Tibial nerve (tissue), 4 donors: ENCODE results near the gene CRTC3. TPM values are rescaled to one million over a fixed set of nuclear protein-coding genes. Genes with fewer than 3 reads are reported as not detected.

Source experiments
- DNase-seq, 2 donors: peaks; one replicate each; pipeline ENCODE4 v3.0.0-alpha.2; 2019; ENCODE audit warnings: low spot score in 2 of 2
- H3K27ac ChIP-seq, 4 donors: fragments of 200-600 bp; sonication (generic) in 3 of 4; one replicate each; pipeline ENCODE4 v1.5.1; 2017 to 2019; ENCODE audit warnings: mild to moderate bottlenecking in 1 of 4
- H3K27me3 ChIP-seq, 2 donors: fragments of 200-600 bp; sonication (generic) in 1 of 2; one replicate each; pipeline versions ENCODE4 v1.5.1 to v1.6.0; 2017 to 2019
- H3K36me3 ChIP-seq, 3 donors: fragments of 200-600 bp; sonication (generic); one replicate each; pipeline ENCODE4 v1.5.1; 2018 to 2019
- H3K4me1 ChIP-seq, 4 donors: fragments of 200-600 bp; sonication (generic) in 3 of 4; one replicate each; pipeline ENCODE4 v1.5.1; 2017 to 2019
- H3K4me3 ChIP-seq, 4 donors: fragments of 200-600 bp; sonication (generic) in 3 of 4; one replicate each; pipeline ENCODE4 v1.5.1; 2017 to 2019; ENCODE audit warnings: mild to moderate bottlenecking in 1 of 4, moderate library complexity in 1 of 4
- H3K9me3 ChIP-seq, 4 donors: fragments of 200-600 bp; sonication (generic) in 3 of 4; one replicate each; pipeline ENCODE4 v1.5.1; 2017 to 2019
- EP300 ChIP-seq, 2 donors: sonication (generic); formaldehyde crosslinking; IDR thresholded peaks; one replicate each; pipeline ENCODE4 v1.6.1; 2017; ENCODE audit warnings: antibody characterized with exemption in 2 of 2, mild to moderate bottlenecking in 1 of 2
- POLR2A ChIP-seq, 2 donors: fragments of 450-650 bp; IDR thresholded peaks; one replicate each; pipeline ENCODE4 v1.6.1; 2017; ENCODE audit warnings: antibody characterized with exemption in 2 of 2, mild to moderate bottlenecking in 2 of 2, moderate library complexity in 2 of 2
- WGBS, 2 donors: methylation state at CpG; one replicate each; pipeline ENCODE4 v1.1.5; 2018; 5-methylcytosine and 5-hydroxymethylcytosine counted together
- total RNA-seq, 4 donors: library from RNA; depleted of rRNA; stranded (reverse); fragments of >200 nt; gene quantifications; one replicate each; pipeline ENCODE4 v1.1.0, GENCODE V29; 2016
- TF ChIP-seq, protein P1 (sequence below), 5 experiments: fragments of 200-600 bp in 3 of 5; fragments of 450-650 bp in 2 of 5; sonication (generic) in 3 of 5; IDR thresholded peaks; one replicate each; pipeline ENCODE4 v1.5.1; 2016 to 2019; ENCODE audit warnings: antibody characterized with exemption in 5 of 5, mild to moderate bottlenecking in 3 of 5, moderate library complexity in 2 of 5

CRTC3 gene
- total RNA-seq, 4 donors from 2014 or later, result 52.7 to 63.7 (median 60.6) TPM

DNA sequence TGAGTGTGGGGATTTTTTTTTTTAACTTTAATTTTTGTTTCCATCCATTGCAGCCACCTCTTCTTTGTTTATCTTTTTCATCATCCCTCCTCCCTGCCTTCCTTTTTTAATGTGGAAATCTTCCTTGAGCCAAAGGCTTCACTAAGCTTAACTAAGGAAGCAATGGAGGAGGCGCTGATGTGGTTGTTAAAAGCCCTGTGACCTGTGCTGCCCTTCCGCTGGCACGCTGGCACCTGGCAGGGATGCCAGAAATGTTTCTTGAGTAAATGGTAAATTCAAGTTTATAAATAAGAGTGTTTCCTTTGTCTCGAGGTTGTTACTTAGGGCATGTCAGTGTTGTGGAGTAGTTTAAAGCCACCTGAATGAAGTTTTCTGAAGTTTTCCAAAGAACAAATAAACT lies 69.4 kb downstream of the CRTC3 start:
- Histone ChIP-seq H3K9me3 (no peaks in the 10 kb centered on the region), H3K4me1 (peaks cover 0 to 55% (median 32%) of the 10 kb centered on the region in 4 donors), H3K36me3 (peaks cover 0 to 31% (median 0%) of the 10 kb centered on the region in 3 donors), H3K27ac (peak overlapping the region in 3 of 4 donors; percentile 68 to 85 (median 84)), H3K4me3 (no peak overlapping the region), H3K27me3 (no peaks in the 10 kb centered on the region)
- no peak for DNase-seq
- TF ChIP-seq, protein P1, sequence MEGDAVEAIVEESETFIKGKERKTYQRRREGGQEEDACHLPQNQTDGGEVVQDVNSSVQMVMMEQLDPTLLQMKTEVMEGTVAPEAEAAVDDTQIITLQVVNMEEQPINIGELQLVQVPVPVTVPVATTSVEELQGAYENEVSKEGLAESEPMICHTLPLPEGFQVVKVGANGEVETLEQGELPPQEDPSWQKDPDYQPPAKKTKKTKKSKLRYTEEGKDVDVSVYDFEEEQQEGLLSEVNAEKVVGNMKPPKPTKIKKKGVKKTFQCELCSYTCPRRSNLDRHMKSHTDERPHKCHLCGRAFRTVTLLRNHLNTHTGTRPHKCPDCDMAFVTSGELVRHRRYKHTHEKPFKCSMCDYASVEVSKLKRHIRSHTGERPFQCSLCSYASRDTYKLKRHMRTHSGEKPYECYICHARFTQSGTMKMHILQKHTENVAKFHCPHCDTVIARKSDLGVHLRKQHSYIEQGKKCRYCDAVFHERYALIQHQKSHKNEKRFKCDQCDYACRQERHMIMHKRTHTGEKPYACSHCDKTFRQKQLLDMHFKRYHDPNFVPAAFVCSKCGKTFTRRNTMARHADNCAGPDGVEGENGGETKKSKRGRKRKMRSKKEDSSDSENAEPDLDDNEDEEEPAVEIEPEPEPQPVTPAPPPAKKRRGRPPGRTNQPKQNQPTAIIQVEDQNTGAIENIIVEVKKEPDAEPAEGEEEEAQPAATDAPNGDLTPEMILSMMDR (IDR thresholded peaks at IDR 0.05), result no peak
- no peak for TF ChIP-seq POLR2A (IDR thresholded peaks at IDR 0.05)
- TF ChIP-seq EP300 (IDR thresholded peaks at IDR 0.05), result no peak
- WGBS, 2 donors, result 77 to 78% methylated on average over 4 of the region's 4 CpGs

- Histone ChIP-seq H3K9me3 (no peaks in the 10 kb centered on the region), H3K27ac (peak overlapping the region in 1 of 4 donors; percentile 84), H3K4me3 (no peak overlapping the region), H3K27me3 (no peaks in the 10 kb centered on the region), H3K4me1 (peaks cover 0 to 50% (median 29%) of the 10 kb centered on the region in 4 donors), H3K36me3 (peaks cover 0 to 31% (median 0%) of the 10 kb centered on the region in 3 donors)
- DNase-seq, result no peak
- WGBS, 2 donors, result 86 to 88% methylated on average over 6 of the region's 6 CpGs
- no peak for TF ChIP-seq POLR2A (IDR thresholded peaks at IDR 0.05)
- TF ChIP-seq EP300 (IDR thresholded peaks at IDR 0.05), result no peak
- TF ChIP-seq, protein P1 (IDR thresholded peaks at IDR 0.05), result no peak
Observed at GRCh38 chr15:90599644-90600043, 69.9 kb downstream of the CRTC3 start.

DNA sequence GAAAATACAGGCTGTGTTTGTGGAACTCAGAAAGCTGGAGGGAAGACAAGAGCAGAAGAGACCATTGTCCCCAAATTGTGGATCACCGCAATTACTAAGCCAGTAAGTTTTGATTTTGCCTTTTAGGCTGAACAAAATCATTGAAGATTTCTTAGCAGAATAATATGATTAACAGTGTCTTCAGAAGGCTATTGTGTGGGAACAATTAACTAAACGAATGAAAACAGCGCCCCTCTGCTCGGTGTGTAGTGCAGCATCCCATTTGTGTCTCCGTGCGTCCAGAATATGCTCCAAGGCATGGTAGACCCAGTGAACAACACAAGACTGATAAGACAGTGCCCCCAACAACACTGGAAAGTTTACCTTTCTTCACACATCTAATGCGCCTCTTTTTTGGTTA lies 71.2 kb downstream of the CRTC3 start:
- Histone ChIP-seq H3K4me3 (no peak overlapping the region), H3K9me3 (no peaks in the 10 kb centered on the region), H3K27me3 (no peaks in the 10 kb centered on the region), H3K27ac (peak overlapping the region in 1 of 4 donors; percentile 84), H3K4me1 (peaks cover 0 to 37% (median 22%) of the 10 kb centered on the region in 4 donors), H3K36me3 (peaks cover 0 to 41% (median 0%) of the 10 kb centered on the region in 3 donors)
- no peak for DNase-seq
- TF ChIP-seq EP300 (IDR thresholded peaks at IDR 0.05) (no peak), POLR2A (IDR thresholded peaks at IDR 0.05) (no peak)
- TF ChIP-seq, protein P1 (IDR thresholded peaks at IDR 0.05), result no peak
- 82 to 89% methylated on average over 7 of the region's 7 CpGs for WGBS, 2 donors

- H3K9me3 ChIP-seq, result no peaks in the 10 kb centered on the region
- H3K27ac ChIP-seq, result no peak overlapping the region
- no peaks in the 10 kb centered on the region for H3K27me3 ChIP-seq
- no peak overlapping the region for H3K4me3 ChIP-seq
- 88 to 91% methylated on average over 4 of the region's 4 CpGs for WGBS, 2 donors
- peaks cover 0 to 11% (median 1%) of the 10 kb centered on the region in 4 donors for H3K4me1 ChIP-seq
- no peak for TF ChIP-seq EP300 (IDR thresholded peaks at IDR 0.05)
- TF ChIP-seq POLR2A (IDR thresholded peaks at IDR 0.05), result no peak
- TF ChIP-seq, protein P1 (IDR thresholded peaks at IDR 0.05), result peak in 3 of 5 experiments; percentile 21 to 38 (median 32)
- DNase-seq, result no peak
- peaks cover 0 to 71% (median 0%) of the 10 kb centered on the region in 3 donors for H3K36me3 ChIP-seq
Observed at GRCh38 chr15:90603893-90604292, 74.2 kb downstream of the CRTC3 start.

DNA sequence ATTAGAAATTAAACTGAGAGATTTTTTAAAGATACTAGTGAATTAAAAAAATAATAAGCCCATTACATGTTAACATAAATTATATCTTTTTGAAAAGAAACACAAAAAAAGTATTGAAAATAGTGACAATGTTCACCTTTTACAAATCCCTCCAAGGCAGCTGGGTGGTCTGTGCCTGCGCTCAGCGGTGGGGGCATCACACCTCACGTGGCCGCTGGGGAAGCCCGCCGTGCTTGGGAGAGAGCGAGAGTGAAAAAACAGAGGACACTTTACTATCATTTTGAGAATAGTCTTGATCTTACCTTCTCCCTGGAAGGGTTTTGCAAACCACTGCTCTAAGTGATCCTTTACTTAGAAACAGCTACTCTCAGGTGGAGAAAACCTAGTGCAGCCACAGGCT lies 76.9 kb downstream of the CRTC3 start:
- WGBS, 2 donors, result 94 to 97% methylated on average over 7 of the region's 7 CpGs
- Histone ChIP-seq H3K27ac (no peak overlapping the region), H3K9me3 (no peaks in the 10 kb centered on the region), H3K36me3 (peaks cover 0 to 77% (median 0%) of the 10 kb centered on the region in 3 donors), H3K4me3 (no peak overlapping the region), H3K27me3 (no peaks in the 10 kb centered on the region), H3K4me1 (peaks cover 0 to 21% (median 0%) of the 10 kb centered on the region in 4 donors)
- TF ChIP-seq EP300 (IDR thresholded peaks at IDR 0.05), result no peak
- TF ChIP-seq, protein P1 (IDR thresholded peaks at IDR 0.05), result no peak
- TF ChIP-seq POLR2A (IDR thresholded peaks at IDR 0.05), result no peak
- no peak for DNase-seq
